ENCODE results near the gene MTCH1. TPM values are rescaled to one million over a fixed set of nuclear protein-coding genes. Genes with fewer than 3 reads are reported as not detected.

Gene MTCH1
- total RNA-seq, 4 donors from 2014 or later, result 127 to 186 (median 158) TPM

DNA sequence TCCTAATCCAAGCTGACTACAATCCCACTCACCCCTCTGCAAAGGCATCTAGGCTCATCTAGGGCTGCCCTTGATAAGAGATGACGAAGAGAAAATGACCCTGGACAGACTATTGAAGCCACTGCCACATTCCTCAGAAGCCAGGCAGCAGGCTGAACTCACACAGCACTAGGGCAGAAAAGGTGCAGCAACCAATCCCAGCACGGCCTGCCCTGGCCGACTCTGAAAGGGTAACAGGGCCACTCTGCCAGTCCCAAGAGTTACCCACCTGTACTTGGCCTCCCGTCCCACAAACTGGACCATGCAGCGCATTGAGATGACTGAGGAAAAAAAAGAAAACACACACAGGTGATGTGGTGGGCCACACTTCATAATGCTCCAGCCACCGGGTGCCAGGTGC is 9.1 kb downstream of the MTCH1 start:
- peaks cover 0 to 22% (median 0%) of the 10 kb centered on the region in 4 donors for H3K4me1 ChIP-seq
- DNase-seq, result no peak
- H3K27me3 ChIP-seq, result no peaks in the 10 kb centered on the region
- no peaks in the 10 kb centered on the region for H3K9me3 ChIP-seq
- TF ChIP-seq, protein P1, sequence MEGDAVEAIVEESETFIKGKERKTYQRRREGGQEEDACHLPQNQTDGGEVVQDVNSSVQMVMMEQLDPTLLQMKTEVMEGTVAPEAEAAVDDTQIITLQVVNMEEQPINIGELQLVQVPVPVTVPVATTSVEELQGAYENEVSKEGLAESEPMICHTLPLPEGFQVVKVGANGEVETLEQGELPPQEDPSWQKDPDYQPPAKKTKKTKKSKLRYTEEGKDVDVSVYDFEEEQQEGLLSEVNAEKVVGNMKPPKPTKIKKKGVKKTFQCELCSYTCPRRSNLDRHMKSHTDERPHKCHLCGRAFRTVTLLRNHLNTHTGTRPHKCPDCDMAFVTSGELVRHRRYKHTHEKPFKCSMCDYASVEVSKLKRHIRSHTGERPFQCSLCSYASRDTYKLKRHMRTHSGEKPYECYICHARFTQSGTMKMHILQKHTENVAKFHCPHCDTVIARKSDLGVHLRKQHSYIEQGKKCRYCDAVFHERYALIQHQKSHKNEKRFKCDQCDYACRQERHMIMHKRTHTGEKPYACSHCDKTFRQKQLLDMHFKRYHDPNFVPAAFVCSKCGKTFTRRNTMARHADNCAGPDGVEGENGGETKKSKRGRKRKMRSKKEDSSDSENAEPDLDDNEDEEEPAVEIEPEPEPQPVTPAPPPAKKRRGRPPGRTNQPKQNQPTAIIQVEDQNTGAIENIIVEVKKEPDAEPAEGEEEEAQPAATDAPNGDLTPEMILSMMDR (IDR thresholded peaks at IDR 0.05), result no peak
- TF ChIP-seq POLR2A (IDR thresholded peaks at IDR 0.05), result no peak
- peaks cover 0 to 70% (median 0%) of the 10 kb centered on the region in 3 donors for H3K36me3 ChIP-seq
- no peak overlapping the region for H3K4me3 ChIP-seq
- no peak overlapping the region for H3K27ac ChIP-seq

DNA sequence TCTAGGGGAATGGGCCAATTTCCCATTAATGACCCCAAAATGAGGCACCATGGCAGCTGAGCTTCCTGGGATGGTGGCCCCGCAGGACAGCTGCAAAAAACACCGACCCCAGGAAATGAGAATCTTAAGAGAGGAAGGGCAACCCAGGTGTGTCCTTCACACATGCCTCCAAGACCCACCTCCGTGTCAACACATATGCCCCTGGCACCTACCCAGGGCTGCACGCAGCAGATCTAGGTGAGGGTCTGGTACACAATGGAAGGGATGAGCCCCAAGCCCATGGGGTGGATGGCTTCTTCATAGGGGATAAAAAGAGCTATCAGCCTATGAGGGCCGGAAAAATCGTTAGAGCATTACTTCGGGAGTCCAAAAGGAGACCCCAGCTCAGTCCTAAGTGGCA is 9.5 kb downstream of the MTCH1 start:
- TF ChIP-seq, protein P1 (IDR thresholded peaks at IDR 0.05), result no peak
- no peak for TF ChIP-seq POLR2A (IDR thresholded peaks at IDR 0.05)
- Histone ChIP-seq H3K27me3 (no peaks in the 10 kb centered on the region), H3K36me3 (peaks cover 0 to 75% (median 0%) of the 10 kb centered on the region in 3 donors)

DNA sequence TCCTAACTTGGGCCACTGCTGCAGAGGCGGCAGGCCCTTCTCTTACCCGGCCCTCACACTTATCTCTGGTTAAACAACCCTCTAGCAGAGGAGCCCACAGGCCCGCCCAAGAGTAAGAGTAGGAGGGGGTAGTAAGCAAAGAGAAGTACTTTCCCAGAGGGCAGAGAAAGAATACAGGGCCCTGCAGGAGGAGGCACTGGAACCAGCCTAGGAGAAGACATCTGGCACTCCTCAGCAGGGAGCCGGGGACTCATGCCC is 10.1 kb downstream of the MTCH1 start:
- no peaks in the 10 kb centered on the region for H3K9me3 ChIP-seq
- H3K4me3 ChIP-seq, result no peak overlapping the region
- H3K27ac ChIP-seq, result no peak overlapping the region
- H3K4me1 ChIP-seq, result peaks cover 0 to 22% (median 0%) of the 10 kb centered on the region in 4 donors
- H3K36me3 ChIP-seq, result peaks cover 0 to 80% (median 0%) of the 10 kb centered on the region in 3 donors
- no peaks in the 10 kb centered on the region for H3K27me3 ChIP-seq
- DNase-seq, result no peak
- TF ChIP-seq POLR2A (IDR thresholded peaks at IDR 0.05), result no peak
- TF ChIP-seq, protein P1 (IDR thresholded peaks at IDR 0.05), result no peak

More for the DNA sequence above, 9.5 kb downstream of the MTCH1 start:
- Histone ChIP-seq H3K4me3 (no peak overlapping the region), H3K9me3 (no peaks in the 10 kb centered on the region), H3K27ac (no peak overlapping the region), H3K4me1 (peaks cover 0 to 22% (median 0%) of the 10 kb centered on the region in 4 donors)
- DNase-seq, result no peak

DNA sequence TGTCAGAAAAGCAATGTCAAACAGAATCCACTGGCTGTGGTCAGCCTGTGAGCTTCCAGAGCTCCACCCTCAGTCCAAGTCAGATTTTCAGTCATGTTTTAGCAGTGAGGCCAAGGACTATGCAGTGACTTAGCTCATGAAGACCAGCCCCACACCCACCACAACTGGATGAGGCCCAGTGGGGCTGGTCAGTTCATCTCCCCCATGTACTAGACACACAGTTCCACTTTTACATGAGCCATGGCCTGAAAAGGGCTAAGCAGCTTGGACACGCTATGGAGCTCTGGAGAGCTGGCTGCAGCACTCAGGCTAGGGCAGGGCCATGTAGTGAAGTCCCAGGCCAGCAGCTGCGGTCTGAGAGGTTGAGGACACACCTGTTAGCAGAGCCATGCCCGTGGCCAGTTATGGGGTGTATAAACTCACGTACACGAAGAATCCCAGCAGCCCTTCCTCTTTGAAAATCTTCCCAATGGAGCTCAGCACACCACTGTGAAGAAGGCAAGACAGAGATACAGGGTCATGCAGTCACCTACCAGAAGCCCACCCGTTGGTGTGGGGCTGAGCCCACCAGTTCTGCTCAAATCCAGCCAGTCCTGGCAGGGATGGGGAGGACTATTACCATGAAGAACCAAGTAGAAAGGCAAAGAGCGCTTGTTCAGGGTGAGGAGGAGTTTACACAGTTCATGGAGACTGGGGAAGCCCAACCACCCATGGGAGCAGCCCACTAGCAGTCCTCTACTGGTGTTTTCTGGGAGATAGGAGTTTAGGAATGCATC is 10.6 kb downstream of the MTCH1 start:
- Histone ChIP-seq H3K9me3 (no peaks in the 10 kb centered on the region), H3K4me3 (no peak overlapping the region), H3K27me3 (no peaks in the 10 kb centered on the region), H3K36me3 (peaks cover 0 to 85% (median 0%) of the 10 kb centered on the region in 3 donors), H3K4me1 (peaks cover 0 to 17% (median 0%) of the 10 kb centered on the region in 4 donors), H3K27ac (no peak overlapping the region)
- DNase-seq, result peak in 1 of 3 donors; percentile 12
- TF ChIP-seq POLR2A (IDR thresholded peaks at IDR 0.05), result no peak
- TF ChIP-seq, protein P1 (IDR thresholded peaks at IDR 0.05), result no peak

DNA sequence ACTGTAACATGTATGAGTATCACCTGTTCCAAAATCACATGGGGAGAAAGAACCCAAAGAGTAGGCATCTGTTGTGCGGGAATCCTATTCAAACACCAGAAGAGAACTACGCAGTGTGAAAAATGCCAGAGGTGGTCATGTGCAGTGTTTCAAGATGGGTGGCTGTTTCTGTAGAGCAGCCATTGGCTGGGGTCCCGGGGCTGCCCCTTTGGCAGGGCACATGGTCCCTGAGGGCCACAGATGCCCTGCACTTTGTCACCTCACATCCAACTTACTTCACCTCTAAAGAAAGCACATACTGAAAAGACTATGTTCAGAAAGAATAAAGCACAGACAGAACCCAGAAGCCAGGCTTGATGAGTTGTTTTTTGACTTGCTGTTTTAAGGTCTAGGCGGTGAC is 12.3 kb downstream of the MTCH1 start:
- Histone ChIP-seq H3K36me3 (peaks cover 0 to 100% (median 0%) of the 10 kb centered on the region in 3 donors), H3K4me3 (no peak overlapping the region), H3K9me3 (no peaks in the 10 kb centered on the region), H3K4me1 (peaks cover 0 to under 1% (median 0%) of the 10 kb centered on the region in 4 donors), H3K27ac (no peak overlapping the region), H3K27me3 (no peaks in the 10 kb centered on the region)
- DNase-seq, result no peak
- TF ChIP-seq, protein P1 (IDR thresholded peaks at IDR 0.05), result no peak

Measured in Peyer's patch (tissue), 4 donors.